WTC11 (cell line): ENCODE measurements around the gene WLS.

Experiments used
- CTCF ChIP-seq: fragments of 200-600 bp; IDR thresholded peaks from 2 replicates; pipeline ENCODE4 v1.8.0; 2022; ENCODE audit warnings: antibody characterized with exemption
- ELF4 ChIP-seq: sonication (generic); formaldehyde crosslinking; IDR thresholded peaks from 2 replicates; pipeline ENCODE4 v1.8.1; 2022; ENCODE audit warnings: low read depth, mild to moderate bottlenecking, moderate library complexity, missing genetic modification reagents
- ETV6 ChIP-seq: sonication (generic); formaldehyde crosslinking; IDR thresholded peaks from 2 replicates; pipeline ENCODE4 v1.8.1; 2022; ENCODE audit warnings: mild to moderate bottlenecking, missing genetic modification reagents
- JAZF1 ChIP-seq: fragments of 250-450 bp; sonication (Bioruptor Pico); IDR thresholded peaks from 2 replicates; pipeline ENCODE4 v1.9.0; 2021; ENCODE audit warnings: moderate library complexity, mild to moderate bottlenecking, inconsistent platforms
- JUN ChIP-seq: sonication (generic); formaldehyde crosslinking; IDR thresholded peaks from 2 replicates; pipeline ENCODE4 v1.8.0; 2023; ENCODE audit warnings: mild to moderate bottlenecking, missing genetic modification reagents
- MLX ChIP-seq: sonication (generic); formaldehyde crosslinking; IDR thresholded peaks from 2 replicates; pipeline ENCODE4 v1.8.1; 2023; ENCODE audit warnings: mild to moderate bottlenecking, missing genetic modification reagents, moderate library complexity
- RELA ChIP-seq: sonication (generic); formaldehyde crosslinking; IDR thresholded peaks from 2 replicates; pipeline ENCODE4 v1.8.1; 2022; ENCODE audit warnings: missing genetic modification reagents, mild to moderate bottlenecking, borderline replicate concordance
- SMAD4 ChIP-seq: sonication (generic); formaldehyde crosslinking; IDR thresholded peaks from 2 replicates; pipeline ENCODE4 v1.8.0; 2022; ENCODE audit warnings: mild to moderate bottlenecking, missing genetic modification reagents
- SOX15 ChIP-seq: fragments of 250-450 bp; sonication (Bioruptor Pico); IDR thresholded peaks from 2 replicates; pipeline ENCODE4 v1.9.0; 2021; ENCODE audit warnings: mild to moderate bottlenecking
- USF1 ChIP-seq: sonication (generic); formaldehyde crosslinking; IDR thresholded peaks from 2 replicates; pipeline ENCODE4 v1.8.0; 2022; ENCODE audit warnings: mild to moderate bottlenecking, missing genetic modification reagents
- ZBTB21 ChIP-seq: sonication (generic); formaldehyde crosslinking; IDR thresholded peaks from 2 replicates; pipeline ENCODE4 v1.8.1; 2023; ENCODE audit warnings: mild to moderate bottlenecking, missing genetic modification reagents, borderline replicate concordance
- ZNF263 ChIP-seq: sonication (generic); formaldehyde crosslinking; IDR thresholded peaks from 2 replicates; pipeline ENCODE4 v1.8.1; 2022; ENCODE audit warnings: low read depth, mild to moderate bottlenecking, moderate library complexity, missing genetic modification reagents
- ZNF281 ChIP-seq: sonication (generic); formaldehyde crosslinking; IDR thresholded peaks from 2 replicates; pipeline ENCODE4 v1.8.0; 2023; ENCODE audit warnings: mild to moderate bottlenecking, missing genetic modification reagents
- ZNF317 ChIP-seq: sonication (generic); formaldehyde crosslinking; IDR thresholded peaks from 2 replicates; pipeline ENCODE4 v1.8.1; 2023; ENCODE audit warnings: low read depth, mild to moderate bottlenecking, moderate library complexity, missing genetic modification reagents, borderline replicate concordance

GRCh38 chr1:68230484-68230802, 1.9 kb downstream of the WLS start:
- TF ChIP-seq CTCF (no peak), ZBTB21 (CRISPR knock-in tag) (no peak), SOX15 (CRISPR knock-in tag) (no peak), ZNF263 (CRISPR knock-in tag) (no peak), RELA (CRISPR knock-in tag) (no peak), JUN (CRISPR knock-in tag) (no peak), ETV6 (CRISPR knock-in tag) (no peak), USF1 (CRISPR knock-in tag) (no peak), MLX (CRISPR knock-in tag) (no peak), ZNF317 (CRISPR knock-in tag) (no peak), ZNF281 (CRISPR knock-in tag) (no peak), SMAD4 (CRISPR knock-in tag) (no peak), ELF4 (no peak), JAZF1 (no peak)
